Loucy (cell line): Measurements from ENCODE around the gene CCNYL1.
A peak's percentile ranks its signal among the peaks of the same experiment; 100 is the strongest.

ENCODE experiments used
- H2AFZ ChIP-seq: fragments of 200-600 bp; sonication (generic); 2 replicates; pipeline ENCODE4 v1.6.0; 2016; ENCODE audit warnings: antibody characterized with exemption, mild to moderate bottlenecking, low read length, moderate library complexity
- H3F3A ChIP-seq: fragments of 200-600 bp; 2 replicates; pipeline ENCODE4 v1.6.0; 2016; ENCODE audit warnings: antibody characterized with exemption, low read depth, mild to moderate bottlenecking
- H3K27me3 ChIP-seq: fragments of 200-600 bp; sonication (generic); 2 replicates; pipeline ENCODE4 v1.6.1; 2014; ENCODE audit warnings: low read length, mild to moderate bottlenecking; ENCODE audit not compliant: insufficient read depth, poor library complexity, severe bottlenecking
- H3K36me3 ChIP-seq: fragments of 200-600 bp; sonication (generic); 2 replicates; pipeline ENCODE4 v1.6.1; 2016; ENCODE audit warnings: low read length; ENCODE audit not compliant: insufficient read depth
- H3K4me1 ChIP-seq: fragments of 200-600 bp; sonication (generic); 2 replicates; pipeline ENCODE4 v1.5.1; 2014; ENCODE audit warnings: low read length, mild to moderate bottlenecking; ENCODE audit not compliant: insufficient read depth, poor library complexity, severe bottlenecking
- H3K4me2 ChIP-seq: fragments of 200-600 bp; sonication (generic); 2 replicates; pipeline ENCODE4 v1.6.0; 2014; ENCODE audit warnings: antibody characterized with exemption, low read length, low read depth, mild to moderate bottlenecking; ENCODE audit not compliant: poor library complexity, severe bottlenecking
- H3K4me3 ChIP-seq: fragments of 200-600 bp; sonication (generic); 2 replicates; pipeline ENCODE4 v1.5.1; 2014; ENCODE audit warnings: low read length, mild to moderate bottlenecking, mixed read lengths; ENCODE audit not compliant: poor library complexity, severe bottlenecking
- H3K79me2 ChIP-seq: fragments of 200-600 bp; sonication (generic); 2 replicates; pipeline ENCODE4 v1.6.1; 2014; ENCODE audit warnings: low read length; ENCODE audit not compliant: insufficient read depth
- H3K9ac ChIP-seq: fragments of 200-600 bp; sonication (generic); 2 replicates; pipeline ENCODE4 v1.6.0; 2014; ENCODE audit warnings: mild to moderate bottlenecking, low read depth, low read length, moderate library complexity; ENCODE audit not compliant: poor library complexity, severe bottlenecking
- H3K9me2 ChIP-seq: fragments of 200-600 bp; sonication (generic); replicated peaks from 2 replicates; pipeline ENCODE4 v1.6.1; 2016; ENCODE audit warnings: low read depth, low read length, mixed read lengths
- H3K9me3 ChIP-seq: fragments of 200-600 bp; sonication (generic); 2 replicates; pipeline ENCODE4 v1.6.1; 2014; ENCODE audit warnings: mild to moderate bottlenecking, antibody characterized with exemption, low read length, low read depth; ENCODE audit not compliant: insufficient read depth
- H4K20me1 ChIP-seq: fragments of 200-600 bp; sonication (generic); 2 replicates; pipeline ENCODE4 v1.6.0; 2014; ENCODE audit warnings: antibody characterized with exemption, low read length, mild to moderate bottlenecking; ENCODE audit not compliant: insufficient read depth, poor library complexity, severe bottlenecking
- EZH2phosphoT487 ChIP-seq: fragments of 200-600 bp; IDR thresholded peaks from 2 replicates; pipeline ENCODE4 v1.6.1; 2018; ENCODE audit warnings: antibody characterized with exemption, mild to moderate bottlenecking, moderate library complexity, borderline replicate concordance
- TF ChIP-seq, protein P1 (sequence below): fragments of 200-600 bp; sonication (generic); conservative IDR thresholded peaks from 2 replicates; pipeline ENCODE4 v1.5.1; 2014; ENCODE audit warnings: mild to moderate bottlenecking, antibody characterized with exemption, low read length

The CCNYL1 gene

DNA sequence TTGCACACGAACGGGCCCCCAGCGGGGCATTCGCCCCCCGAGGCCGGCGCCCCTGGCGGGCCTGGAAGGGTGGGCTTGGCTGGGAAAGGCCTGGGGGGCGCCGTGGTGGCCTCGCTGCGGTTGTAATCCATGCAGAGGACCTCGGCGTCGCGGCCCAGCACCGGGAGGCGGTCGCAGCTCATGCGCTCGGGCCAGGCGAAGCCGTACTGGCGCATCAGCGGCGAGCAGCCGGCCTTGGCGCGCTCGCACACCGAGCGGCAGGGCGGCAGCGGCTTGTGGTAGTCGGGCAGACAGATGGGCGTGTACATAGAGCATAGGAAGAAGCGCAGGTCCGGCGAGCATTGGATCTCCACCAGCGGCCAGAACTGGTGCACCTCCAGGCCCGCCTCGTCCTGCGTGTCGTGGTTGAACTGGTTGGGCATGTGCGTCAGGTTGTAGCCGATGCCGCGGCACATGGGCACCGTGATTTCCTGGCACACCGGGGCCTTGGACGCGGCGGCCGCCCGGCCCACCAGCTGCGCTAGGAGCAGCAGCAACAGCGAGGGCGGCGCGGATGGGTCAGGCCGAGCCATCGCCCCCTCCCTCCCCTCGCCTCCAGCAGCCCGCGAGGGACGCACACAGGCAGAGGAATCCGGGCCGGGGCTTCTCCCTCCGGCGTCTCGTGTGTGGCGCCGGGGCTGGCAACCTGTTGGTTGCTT is 56.9 kb downstream of the CCNYL1 start:
- Histone ChIP-seq H3K79me2 (peaks cover 20% of the 10 kb centered on the region; the same call in 1 of the 2 replicates), H3K36me3 (no peaks in the 10 kb centered on the region), H3K4me1 (peaks cover 34% of the 10 kb centered on the region), H3F3A (no peaks in the 10 kb centered on the region; the same call in 1 of the 2 replicates), H2AFZ (peak overlapping the region; percentile 89; the same call in 1 of the 2 replicates), H3K9ac (peak overlapping the region; percentile 89), H3K4me3 (peak overlapping the region; percentile 83), H3K27me3 (no peaks in the 10 kb centered on the region), H4K20me1 (no peaks in the 10 kb centered on the region), H3K9me3 (no peaks in the 10 kb centered on the region), H3K4me2 (peak overlapping the region; percentile 84), H3K9me2 (no peaks in the 10 kb centered on the region)
- TF ChIP-seq EZH2phosphoT487: no peak
- TF ChIP-seq, protein P1, sequence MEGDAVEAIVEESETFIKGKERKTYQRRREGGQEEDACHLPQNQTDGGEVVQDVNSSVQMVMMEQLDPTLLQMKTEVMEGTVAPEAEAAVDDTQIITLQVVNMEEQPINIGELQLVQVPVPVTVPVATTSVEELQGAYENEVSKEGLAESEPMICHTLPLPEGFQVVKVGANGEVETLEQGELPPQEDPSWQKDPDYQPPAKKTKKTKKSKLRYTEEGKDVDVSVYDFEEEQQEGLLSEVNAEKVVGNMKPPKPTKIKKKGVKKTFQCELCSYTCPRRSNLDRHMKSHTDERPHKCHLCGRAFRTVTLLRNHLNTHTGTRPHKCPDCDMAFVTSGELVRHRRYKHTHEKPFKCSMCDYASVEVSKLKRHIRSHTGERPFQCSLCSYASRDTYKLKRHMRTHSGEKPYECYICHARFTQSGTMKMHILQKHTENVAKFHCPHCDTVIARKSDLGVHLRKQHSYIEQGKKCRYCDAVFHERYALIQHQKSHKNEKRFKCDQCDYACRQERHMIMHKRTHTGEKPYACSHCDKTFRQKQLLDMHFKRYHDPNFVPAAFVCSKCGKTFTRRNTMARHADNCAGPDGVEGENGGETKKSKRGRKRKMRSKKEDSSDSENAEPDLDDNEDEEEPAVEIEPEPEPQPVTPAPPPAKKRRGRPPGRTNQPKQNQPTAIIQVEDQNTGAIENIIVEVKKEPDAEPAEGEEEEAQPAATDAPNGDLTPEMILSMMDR: no peak

DNA sequence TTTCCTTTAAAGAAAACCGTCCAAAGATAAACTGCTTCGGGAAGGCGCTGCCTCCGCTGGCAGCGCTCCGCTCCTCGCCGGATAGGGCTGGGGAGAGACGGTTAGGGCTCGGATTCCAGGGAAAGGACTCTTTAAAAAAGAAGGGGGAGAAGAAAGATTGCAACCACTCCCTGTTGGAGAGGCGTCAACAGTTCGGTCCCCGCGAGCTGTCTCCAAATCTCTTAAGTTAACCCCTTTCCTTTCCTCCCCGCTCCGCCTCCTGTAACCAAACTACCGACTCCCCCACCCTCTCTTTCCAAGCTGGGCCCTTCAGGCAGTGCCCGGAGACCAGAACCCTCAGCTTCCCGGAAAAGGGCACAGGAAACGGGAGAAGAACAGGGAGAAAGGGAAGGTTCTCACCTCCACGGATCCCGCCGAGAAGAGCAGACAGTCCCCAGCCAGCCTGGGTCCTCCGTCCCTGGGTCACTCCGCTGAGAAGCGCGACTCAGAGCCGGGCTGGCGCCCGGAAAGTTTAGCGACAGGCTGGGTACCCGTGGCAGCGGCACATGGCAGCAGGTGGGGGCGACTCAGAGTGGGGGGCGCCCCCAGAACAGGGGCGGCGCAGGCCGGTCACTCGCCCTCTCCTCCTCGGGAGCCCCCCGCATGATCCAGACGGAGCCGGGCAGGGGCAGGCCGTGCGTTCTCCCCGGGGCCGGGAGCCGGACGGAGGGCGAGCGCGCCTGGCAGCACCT is 57.6 kb downstream of the CCNYL1 start:
- TF ChIP-seq, protein P1: no peak
- TF ChIP-seq EZH2phosphoT487: no peak
- H2AFZ ChIP-seq: peak overlapping the region; percentile 89
- no peaks in the 10 kb centered on the region for H3K9me3 ChIP-seq
- H3K9ac ChIP-seq: peak overlapping the region; percentile 89
- peaks cover 20% of the 10 kb centered on the region; the same call in 1 of the 2 replicates for H3K79me2 ChIP-seq
- H3K4me2 ChIP-seq: peak overlapping the region; percentile 84
- H3F3A ChIP-seq: no peaks in the 10 kb centered on the region; the same call in 1 of the 2 replicates
- H3K27me3 ChIP-seq: no peaks in the 10 kb centered on the region
- peak overlapping the region; percentile 83 for H3K4me3 ChIP-seq
- no peaks in the 10 kb centered on the region for H4K20me1 ChIP-seq
- peaks cover 28% of the 10 kb centered on the region for H3K4me1 ChIP-seq
- no peaks in the 10 kb centered on the region for H3K9me2 ChIP-seq
- H3K36me3 ChIP-seq: no peaks in the 10 kb centered on the region

DNA sequence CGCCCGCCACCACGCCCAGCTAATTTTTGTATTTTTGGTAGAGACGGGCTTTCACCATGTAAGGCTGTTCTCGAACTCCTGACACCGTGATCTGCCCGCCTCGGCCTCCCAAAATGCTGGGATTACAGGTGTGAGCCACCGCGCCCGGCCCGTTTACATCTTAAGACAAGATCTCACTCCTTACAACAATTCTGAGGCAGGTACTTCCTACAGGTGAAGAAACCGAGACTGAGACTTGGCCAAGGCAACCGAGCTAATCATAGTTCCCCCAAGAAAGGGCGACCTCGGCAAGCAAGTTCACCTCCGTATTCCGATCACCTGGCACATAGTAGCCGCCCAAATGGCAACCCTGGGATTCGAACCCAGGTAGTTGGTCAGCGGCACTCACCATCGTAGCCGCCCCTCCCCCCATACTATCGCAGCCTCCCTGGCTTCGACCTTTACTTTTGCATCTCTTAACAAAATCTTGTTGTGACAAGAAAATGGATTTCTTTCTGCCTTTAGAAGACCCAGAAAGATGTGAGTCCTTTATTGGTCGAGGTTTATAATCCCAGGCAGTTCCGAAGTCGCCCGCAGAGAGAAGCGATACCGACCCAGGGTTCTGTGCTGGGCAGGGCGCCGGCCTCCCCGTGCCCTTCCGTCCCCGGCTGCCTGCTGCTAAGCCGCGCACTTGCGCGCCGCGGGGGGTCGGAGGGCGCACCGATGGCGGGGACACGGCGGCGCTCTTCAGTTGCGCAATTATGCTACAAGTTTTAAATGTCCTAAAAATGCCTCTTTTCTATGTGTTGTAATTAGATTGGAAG is 59.4 kb downstream of the CCNYL1 start:
- Histone ChIP-seq H3K9me2 (no peaks in the 10 kb centered on the region), H3K9me3 (no peaks in the 10 kb centered on the region), H3K9ac (peak overlapping the region; percentile 65), H3K79me2 (peaks cover 16% of the 10 kb centered on the region; the same call in 1 of the 2 replicates), H3F3A (no peaks in the 10 kb centered on the region; the same call in 1 of the 2 replicates), H4K20me1 (no peaks in the 10 kb centered on the region), H3K4me3 (peak overlapping the region; percentile 83), H3K4me1 (peaks cover 15% of the 10 kb centered on the region), H3K27me3 (no peaks in the 10 kb centered on the region), H3K4me2 (peak overlapping the region; percentile 76), H3K36me3 (no peaks in the 10 kb centered on the region), H2AFZ (no peak overlapping the region)
- TF ChIP-seq, protein P1: no peak
- no peak for TF ChIP-seq EZH2phosphoT487
